K562 (cell line): Measurements from ENCODE around the gene EVI5. TPM values are rescaled to one million over a fixed set of nuclear protein-coding genes. Genes with fewer than 3 reads are reported as not detected.

Experiments used
- CBX2 ChIP-seq: fragments of 200-600 bp; sonication (generic); IDR thresholded peaks from one replicate; pipeline ENCODE4 v1.6.1; 2012; ENCODE audit warnings: mild to moderate bottlenecking, low read length, inconsistent platforms; ENCODE audit not compliant: insufficient read depth, poor library complexity, severe bottlenecking
- MBD2 ChIP-seq: sonication (generic); IDR thresholded peaks from 2 replicates; pipeline ENCODE4 v1.6.1; 2016; ENCODE audit warnings: low read depth, borderline replicate concordance
- MECOM ChIP-seq: fragments of 250-450 bp; sonication (Bioruptor Pico); IDR thresholded peaks from 2 replicates; pipeline ENCODE4 v1.8.0; 2022; ENCODE audit warnings: inconsistent platforms
- NONO ChIP-seq, 2 experiments: fragments of 200-400 bp in 1 of 2; fragments of 450-650 bp in 1 of 2; formaldehyde crosslinking in 1 of 2; IDR thresholded peaks; 2 replicates each; pipeline ENCODE4 v1.6.1; 2017; ENCODE audit warnings: low read depth in 2 of 2, mild to moderate bottlenecking in 2 of 2, moderate library complexity in 2 of 2, low read length in 1 of 2
- PHF21A ChIP-seq: fragments of 450-650 bp; IDR thresholded peaks from 2 replicates; pipeline ENCODE4 v1.6.1; 2017; ENCODE audit warnings: low read depth, borderline replicate concordance
- ZFP36 ChIP-seq: fragments of 150-350 bp; IDR thresholded peaks from 2 replicates; pipeline ENCODE4 v1.6.1; 2018; ENCODE audit warnings: low read length, low read depth; ENCODE audit not compliant: partially characterized antibody
- ZNF12 ChIP-seq: sonication (generic); formaldehyde crosslinking; IDR thresholded peaks from 2 replicates; pipeline ENCODE4 v1.4.0; 2020; ENCODE audit warnings: mild to moderate bottlenecking, missing genetic modification reagents
- ZNF77 ChIP-seq: fragments of 250-450 bp; sonication (Bioruptor Pico); IDR thresholded peaks from 2 replicates; pipeline ENCODE4 v1.5.0; 2020
- ZNF780A ChIP-seq: fragments of 250-450 bp; sonication (Bioruptor Pico); IDR thresholded peaks from 2 replicates; pipeline ENCODE4 v1.5.0; 2021; ENCODE audit warnings: mild to moderate bottlenecking
- ZNF785 ChIP-seq: fragments of 250-450 bp; sonication (Bioruptor Pico); IDR thresholded peaks from 2 replicates; pipeline ENCODE4 v1.4.0; 2020; ENCODE audit warnings: mild to moderate bottlenecking
- polyA plus RNA-seq, 8 experiments: library from polyadenylated mRNA; depleted of rRNA in 4 of 8; stranded (reverse) in 5 of 8; unstranded in 3 of 8; fragments of >200 nt; fragmentation: Nextera tagmentation in 2 of 8; fragmentation: Illumina TruSeq in 1 of 8; extraction: Ambion mirVana in 2 of 8; extraction: Trizol in 1 of 8; gene quantifications; 2 replicates each; pipeline versions ENCODE4 v1.2.1 to v1.2.3, GENCODE V29; 2011 to 2014; ENCODE audit warnings: inconsistent platforms in 1 of 8, missing spikeins in 1 of 8
- total RNA-seq, 7 experiments: library from RNA; depleted of rRNA in 6 of 7; stranded (reverse); fragments of >200 nt in 6 of 7; fragmentation: Illumina TruSeq in 2 of 7; extraction: Trizol in 2 of 7; gene quantifications; 2 replicates each; pipeline versions ENCODE4 v1.2.1 to v1.2.3, GENCODE V29; 2011 to 2021; ENCODE audit warnings: low replicate concordance in 1 of 7
- TF ChIP-seq, protein P1 (sequence below): fragments of 200-800 bp; sonication (Bioruptor generic); IDR thresholded peaks from 2 replicates; pipeline ENCODE4 v1.6.1; 2016; ENCODE audit warnings: missing genetic modification characterization, missing compliant biosample characterization
- TF ChIP-seq, protein P2 (sequence below): sonication (generic); formaldehyde crosslinking; IDR thresholded peaks from 2 replicates; pipeline ENCODE4 v1.8.0; 2022; ENCODE audit warnings: mild to moderate bottlenecking, missing genetic modification reagents
- TF ChIP-seq, protein P3 (sequence below): sonication (generic); formaldehyde crosslinking; IDR thresholded peaks from 2 replicates; pipeline ENCODE4 v1.8.0; 2022; ENCODE audit warnings: mild to moderate bottlenecking, missing genetic modification reagents
- TF ChIP-seq, protein P4 (sequence below): sonication (generic); formaldehyde crosslinking; IDR thresholded peaks from 2 replicates; pipeline ENCODE4 v1.8.1; 2023; ENCODE audit warnings: missing genetic modification reagents, mild to moderate bottlenecking, borderline replicate concordance

The EVI5 gene
- total and polyA plus RNA-seq, 9 of the 15 experiments (the other 6 are each of a cell fraction or from before 2014, with no cell fraction given) = 1.7 to 50.1 (median 13.7) TPM

DNA sequence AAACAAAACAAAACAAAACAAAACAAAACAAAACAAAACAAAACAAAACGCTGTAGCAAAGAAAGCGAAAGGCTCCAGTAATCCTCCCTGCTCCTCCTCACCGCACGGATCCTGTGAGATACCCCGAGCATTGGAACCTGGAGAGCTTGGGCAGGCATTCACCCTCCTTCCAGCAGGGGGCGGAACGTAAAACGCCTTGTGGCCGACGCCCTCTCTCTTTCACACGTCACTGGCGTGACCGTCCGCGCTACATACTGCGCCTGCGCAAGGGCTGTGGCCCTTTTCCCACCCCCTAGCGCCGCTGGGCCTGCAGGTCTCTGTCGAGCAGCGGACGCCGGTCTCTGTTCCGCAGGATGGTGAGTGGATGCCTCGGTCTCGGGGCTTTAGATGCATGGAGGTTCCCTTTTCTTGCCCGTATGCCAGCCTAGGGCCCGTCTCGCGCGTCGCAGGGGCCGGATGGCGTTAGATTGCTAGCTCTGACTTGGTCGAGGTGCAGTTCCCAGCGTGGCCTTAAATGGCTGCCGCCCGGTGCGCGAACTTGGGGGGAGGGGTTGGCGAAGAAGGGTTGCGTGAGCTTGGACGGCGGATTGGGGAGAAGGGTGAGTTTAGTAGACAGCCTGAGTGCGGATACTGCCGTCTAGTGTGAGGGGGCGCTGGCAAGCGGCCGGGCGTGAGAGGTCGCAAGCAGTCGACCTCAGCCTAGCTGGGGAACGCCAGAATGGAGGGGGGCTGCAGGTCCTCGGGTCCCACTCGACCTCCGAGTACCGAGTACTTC, 47.0 kb upstream of the EVI5 start, which contains the start of gene RPL5 (continued):
- TF ChIP-seq, protein P1, sequence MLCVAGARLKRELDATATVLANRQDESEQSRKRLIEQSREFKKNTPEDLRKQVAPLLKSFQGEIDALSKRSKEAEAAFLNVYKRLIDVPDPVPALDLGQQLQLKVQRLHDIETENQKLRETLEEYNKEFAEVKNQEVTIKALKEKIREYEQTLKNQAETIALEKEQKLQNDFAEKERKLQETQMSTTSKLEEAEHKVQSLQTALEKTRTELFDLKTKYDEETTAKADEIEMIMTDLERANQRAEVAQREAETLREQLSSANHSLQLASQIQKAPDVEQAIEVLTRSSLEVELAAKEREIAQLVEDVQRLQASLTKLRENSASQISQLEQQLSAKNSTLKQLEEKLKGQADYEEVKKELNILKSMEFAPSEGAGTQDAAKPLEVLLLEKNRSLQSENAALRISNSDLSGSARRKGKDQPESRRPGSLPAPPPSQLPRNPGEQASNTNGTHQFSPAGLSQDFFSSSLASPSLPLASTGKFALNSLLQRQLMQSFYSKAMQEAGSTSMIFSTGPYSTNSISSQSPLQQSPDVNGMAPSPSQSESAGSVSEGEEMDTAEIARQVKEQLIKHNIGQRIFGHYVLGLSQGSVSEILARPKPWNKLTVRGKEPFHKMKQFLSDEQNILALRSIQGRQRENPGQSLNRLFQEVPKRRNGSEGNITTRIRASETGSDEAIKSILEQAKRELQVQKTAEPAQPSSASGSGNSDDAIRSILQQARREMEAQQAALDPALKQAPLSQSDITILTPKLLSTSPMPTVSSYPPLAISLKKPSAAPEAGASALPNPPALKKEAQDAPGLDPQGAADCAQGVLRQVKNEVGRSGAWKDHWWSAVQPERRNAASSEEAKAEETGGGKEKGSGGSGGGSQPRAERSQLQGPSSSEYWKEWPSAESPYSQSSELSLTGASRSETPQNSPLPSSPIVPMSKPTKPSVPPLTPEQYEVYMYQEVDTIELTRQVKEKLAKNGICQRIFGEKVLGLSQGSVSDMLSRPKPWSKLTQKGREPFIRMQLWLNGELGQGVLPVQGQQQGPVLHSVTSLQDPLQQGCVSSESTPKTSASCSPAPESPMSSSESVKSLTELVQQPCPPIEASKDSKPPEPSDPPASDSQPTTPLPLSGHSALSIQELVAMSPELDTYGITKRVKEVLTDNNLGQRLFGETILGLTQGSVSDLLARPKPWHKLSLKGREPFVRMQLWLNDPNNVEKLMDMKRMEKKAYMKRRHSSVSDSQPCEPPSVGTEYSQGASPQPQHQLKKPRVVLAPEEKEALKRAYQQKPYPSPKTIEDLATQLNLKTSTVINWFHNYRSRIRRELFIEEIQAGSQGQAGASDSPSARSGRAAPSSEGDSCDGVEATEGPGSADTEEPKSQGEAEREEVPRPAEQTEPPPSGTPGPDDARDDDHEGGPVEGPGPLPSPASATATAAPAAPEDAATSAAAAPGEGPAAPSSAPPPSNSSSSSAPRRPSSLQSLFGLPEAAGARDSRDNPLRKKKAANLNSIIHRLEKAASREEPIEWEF (CRISPR knock-in tag) = no peak
- peak; percentile 68; the same call in 1 of the 2 replicates for TF ChIP-seq PHF21A
- TF ChIP-seq MECOM (CRISPR knock-in tag) = no peak
- TF ChIP-seq MBD2 = peak; percentile 83
- TF ChIP-seq ZNF785 (CRISPR knock-in tag) = no peak
- no peak for TF ChIP-seq CBX2
- TF ChIP-seq, protein P2, sequence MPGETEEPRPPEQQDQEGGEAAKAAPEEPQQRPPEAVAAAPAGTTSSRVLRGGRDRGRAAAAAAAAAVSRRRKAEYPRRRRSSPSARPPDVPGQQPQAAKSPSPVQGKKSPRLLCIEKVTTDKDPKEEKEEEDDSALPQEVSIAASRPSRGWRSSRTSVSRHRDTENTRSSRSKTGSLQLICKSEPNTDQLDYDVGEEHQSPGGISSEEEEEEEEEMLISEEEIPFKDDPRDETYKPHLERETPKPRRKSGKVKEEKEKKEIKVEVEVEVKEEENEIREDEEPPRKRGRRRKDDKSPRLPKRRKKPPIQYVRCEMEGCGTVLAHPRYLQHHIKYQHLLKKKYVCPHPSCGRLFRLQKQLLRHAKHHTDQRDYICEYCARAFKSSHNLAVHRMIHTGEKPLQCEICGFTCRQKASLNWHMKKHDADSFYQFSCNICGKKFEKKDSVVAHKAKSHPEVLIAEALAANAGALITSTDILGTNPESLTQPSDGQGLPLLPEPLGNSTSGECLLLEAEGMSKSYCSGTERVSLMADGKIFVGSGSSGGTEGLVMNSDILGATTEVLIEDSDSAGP = peak; percentile 77
- peak; percentile 20 for TF ChIP-seq ZFP36
- TF ChIP-seq, protein P3, sequence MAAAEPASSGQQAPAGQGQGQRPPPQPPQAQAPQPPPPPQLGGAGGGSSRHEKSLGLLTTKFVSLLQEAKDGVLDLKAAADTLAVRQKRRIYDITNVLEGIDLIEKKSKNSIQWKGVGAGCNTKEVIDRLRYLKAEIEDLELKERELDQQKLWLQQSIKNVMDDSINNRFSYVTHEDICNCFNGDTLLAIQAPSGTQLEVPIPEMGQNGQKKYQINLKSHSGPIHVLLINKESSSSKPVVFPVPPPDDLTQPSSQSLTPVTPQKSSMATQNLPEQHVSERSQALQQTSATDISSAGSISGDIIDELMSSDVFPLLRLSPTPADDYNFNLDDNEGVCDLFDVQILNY (CRISPR knock-in tag) = peak; percentile 94; the same call in 1 of the 2 replicates
- TF ChIP-seq NONO (IDR thresholded peaks at IDR 0.05; ENCODE audit: low read depth in 2 of 2, low read length in 1 of 2) = no peak; a peak in 1 of 4 replicates
- no peak for TF ChIP-seq ZNF77 (CRISPR knock-in tag)
- TF ChIP-seq, protein P4, sequence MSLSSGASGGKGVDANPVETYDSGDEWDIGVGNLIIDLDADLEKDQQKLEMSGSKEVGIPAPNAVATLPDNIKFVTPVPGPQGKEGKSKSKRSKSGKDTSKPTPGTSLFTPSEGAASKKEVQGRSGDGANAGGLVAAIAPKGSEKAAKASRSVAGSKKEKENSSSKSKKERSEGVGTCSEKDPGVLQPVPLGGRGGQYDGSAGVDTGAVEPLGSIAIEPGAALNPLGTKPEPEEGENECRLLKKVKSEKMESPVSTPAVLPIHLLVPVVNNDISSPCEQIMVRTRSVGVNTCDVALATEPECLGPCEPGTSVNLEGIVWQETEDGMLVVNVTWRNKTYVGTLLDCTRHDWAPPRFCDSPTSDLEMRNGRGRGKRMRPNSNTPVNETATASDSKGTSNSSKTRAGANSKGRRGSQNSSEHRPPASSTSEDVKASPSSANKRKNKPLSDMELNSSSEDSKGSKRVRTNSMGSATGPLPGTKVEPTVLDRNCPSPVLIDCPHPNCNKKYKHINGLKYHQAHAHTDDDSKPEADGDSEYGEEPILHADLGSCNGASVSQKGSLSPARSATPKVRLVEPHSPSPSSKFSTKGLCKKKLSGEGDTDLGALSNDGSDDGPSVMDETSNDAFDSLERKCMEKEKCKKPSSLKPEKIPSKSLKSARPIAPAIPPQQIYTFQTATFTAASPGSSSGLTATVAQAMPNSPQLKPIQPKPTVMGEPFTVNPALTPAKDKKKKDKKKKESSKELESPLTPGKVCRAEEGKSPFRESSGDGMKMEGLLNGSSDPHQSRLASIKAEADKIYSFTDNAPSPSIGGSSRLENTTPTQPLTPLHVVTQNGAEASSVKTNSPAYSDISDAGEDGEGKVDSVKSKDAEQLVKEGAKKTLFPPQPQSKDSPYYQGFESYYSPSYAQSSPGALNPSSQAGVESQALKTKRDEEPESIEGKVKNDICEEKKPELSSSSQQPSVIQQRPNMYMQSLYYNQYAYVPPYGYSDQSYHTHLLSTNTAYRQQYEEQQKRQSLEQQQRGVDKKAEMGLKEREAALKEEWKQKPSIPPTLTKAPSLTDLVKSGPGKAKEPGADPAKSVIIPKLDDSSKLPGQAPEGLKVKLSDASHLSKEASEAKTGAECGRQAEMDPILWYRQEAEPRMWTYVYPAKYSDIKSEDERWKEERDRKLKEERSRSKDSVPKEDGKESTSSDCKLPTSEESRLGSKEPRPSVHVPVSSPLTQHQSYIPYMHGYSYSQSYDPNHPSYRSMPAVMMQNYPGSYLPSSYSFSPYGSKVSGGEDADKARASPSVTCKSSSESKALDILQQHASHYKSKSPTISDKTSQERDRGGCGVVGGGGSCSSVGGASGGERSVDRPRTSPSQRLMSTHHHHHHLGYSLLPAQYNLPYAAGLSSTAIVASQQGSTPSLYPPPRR (CRISPR knock-in tag) = peak; percentile 92
- TF ChIP-seq ZNF12 (CRISPR knock-in tag) = peak; percentile 44
- no peak for TF ChIP-seq ZNF780A (CRISPR knock-in tag)
